ENCODE data around the gene LY86. TPM values are rescaled to one million over a fixed set of nuclear protein-coding genes. Genes with fewer than 3 reads are reported as not detected.

The LY86 gene
- total RNA-seq, 1 experiment from 2014 or later = not detected

DNA sequence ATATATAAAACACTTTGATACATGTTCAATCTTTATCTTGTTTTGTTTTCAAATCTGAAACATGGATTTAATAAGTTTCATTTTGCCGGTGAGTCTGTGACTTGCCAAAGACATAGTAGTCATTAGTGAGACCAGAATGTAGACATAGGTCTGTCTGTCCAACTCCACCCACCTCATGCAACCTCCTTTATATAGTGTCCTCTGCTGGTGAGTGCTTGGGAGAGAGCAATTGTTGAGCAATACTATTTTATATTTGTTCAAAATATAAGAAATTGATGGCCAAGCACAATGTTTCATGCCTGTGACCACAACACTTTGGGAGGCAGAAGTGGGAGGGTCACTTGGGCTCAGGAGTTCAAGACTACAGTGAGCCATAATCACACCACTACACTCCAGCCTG lies 10.8 kb upstream of the LY86 start:
- Mint-ChIP-seq H3K4me3 (no peak overlapping the region), H3K4me1 (no peaks in the 10 kb centered on the region), H3K9me3 (peaks cover 53% of the 10 kb centered on the region), H3K36me3 (peaks cover 8% of the 10 kb centered on the region), H3K27me3 (ENCODE audit: low read depth) (peaks cover 3% of the 10 kb centered on the region), H3K27ac (no peak overlapping the region)
- DNase-seq (ENCODE audit: low spot score) (no peak), ATAC-seq (no peak)
- TF ChIP-seq, protein P1, sequence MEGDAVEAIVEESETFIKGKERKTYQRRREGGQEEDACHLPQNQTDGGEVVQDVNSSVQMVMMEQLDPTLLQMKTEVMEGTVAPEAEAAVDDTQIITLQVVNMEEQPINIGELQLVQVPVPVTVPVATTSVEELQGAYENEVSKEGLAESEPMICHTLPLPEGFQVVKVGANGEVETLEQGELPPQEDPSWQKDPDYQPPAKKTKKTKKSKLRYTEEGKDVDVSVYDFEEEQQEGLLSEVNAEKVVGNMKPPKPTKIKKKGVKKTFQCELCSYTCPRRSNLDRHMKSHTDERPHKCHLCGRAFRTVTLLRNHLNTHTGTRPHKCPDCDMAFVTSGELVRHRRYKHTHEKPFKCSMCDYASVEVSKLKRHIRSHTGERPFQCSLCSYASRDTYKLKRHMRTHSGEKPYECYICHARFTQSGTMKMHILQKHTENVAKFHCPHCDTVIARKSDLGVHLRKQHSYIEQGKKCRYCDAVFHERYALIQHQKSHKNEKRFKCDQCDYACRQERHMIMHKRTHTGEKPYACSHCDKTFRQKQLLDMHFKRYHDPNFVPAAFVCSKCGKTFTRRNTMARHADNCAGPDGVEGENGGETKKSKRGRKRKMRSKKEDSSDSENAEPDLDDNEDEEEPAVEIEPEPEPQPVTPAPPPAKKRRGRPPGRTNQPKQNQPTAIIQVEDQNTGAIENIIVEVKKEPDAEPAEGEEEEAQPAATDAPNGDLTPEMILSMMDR (IDR thresholded peaks at IDR 0.05) = no peak
- TF ChIP-seq, protein P2, sequence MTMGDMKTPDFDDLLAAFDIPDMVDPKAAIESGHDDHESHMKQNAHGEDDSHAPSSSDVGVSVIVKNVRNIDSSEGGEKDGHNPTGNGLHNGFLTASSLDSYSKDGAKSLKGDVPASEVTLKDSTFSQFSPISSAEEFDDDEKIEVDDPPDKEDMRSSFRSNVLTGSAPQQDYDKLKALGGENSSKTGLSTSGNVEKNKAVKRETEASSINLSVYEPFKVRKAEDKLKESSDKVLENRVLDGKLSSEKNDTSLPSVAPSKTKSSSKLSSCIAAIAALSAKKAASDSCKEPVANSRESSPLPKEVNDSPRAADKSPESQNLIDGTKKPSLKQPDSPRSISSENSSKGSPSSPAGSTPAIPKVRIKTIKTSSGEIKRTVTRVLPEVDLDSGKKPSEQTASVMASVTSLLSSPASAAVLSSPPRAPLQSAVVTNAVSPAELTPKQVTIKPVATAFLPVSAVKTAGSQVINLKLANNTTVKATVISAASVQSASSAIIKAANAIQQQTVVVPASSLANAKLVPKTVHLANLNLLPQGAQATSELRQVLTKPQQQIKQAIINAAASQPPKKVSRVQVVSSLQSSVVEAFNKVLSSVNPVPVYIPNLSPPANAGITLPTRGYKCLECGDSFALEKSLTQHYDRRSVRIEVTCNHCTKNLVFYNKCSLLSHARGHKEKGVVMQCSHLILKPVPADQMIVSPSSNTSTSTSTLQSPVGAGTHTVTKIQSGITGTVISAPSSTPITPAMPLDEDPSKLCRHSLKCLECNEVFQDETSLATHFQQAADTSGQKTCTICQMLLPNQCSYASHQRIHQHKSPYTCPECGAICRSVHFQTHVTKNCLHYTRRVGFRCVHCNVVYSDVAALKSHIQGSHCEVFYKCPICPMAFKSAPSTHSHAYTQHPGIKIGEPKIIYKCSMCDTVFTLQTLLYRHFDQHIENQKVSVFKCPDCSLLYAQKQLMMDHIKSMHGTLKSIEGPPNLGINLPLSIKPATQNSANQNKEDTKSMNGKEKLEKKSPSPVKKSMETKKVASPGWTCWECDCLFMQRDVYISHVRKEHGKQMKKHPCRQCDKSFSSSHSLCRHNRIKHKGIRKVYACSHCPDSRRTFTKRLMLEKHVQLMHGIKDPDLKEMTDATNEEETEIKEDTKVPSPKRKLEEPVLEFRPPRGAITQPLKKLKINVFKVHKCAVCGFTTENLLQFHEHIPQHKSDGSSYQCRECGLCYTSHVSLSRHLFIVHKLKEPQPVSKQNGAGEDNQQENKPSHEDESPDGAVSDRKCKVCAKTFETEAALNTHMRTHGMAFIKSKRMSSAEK (CRISPR knock-in tag; IDR thresholded peaks at IDR 0.05; ENCODE audit: borderline replicate concordance) = no peak
- TF ChIP-seq, protein P3, sequence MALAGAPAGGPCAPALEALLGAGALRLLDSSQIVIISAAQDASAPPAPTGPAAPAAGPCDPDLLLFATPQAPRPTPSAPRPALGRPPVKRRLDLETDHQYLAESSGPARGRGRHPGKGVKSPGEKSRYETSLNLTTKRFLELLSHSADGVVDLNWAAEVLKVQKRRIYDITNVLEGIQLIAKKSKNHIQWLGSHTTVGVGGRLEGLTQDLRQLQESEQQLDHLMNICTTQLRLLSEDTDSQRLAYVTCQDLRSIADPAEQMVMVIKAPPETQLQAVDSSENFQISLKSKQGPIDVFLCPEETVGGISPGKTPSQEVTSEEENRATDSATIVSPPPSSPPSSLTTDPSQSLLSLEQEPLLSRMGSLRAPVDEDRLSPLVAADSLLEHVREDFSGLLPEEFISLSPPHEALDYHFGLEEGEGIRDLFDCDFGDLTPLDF (CRISPR knock-in tag; IDR thresholded peaks at IDR 0.05) = no peak
- no peak for TF ChIP-seq NFYB (CRISPR knock-in tag; conservative IDR thresholded peaks at IDR 0.05; ENCODE audit: low read depth)
- TF ChIP-seq, protein P4, sequence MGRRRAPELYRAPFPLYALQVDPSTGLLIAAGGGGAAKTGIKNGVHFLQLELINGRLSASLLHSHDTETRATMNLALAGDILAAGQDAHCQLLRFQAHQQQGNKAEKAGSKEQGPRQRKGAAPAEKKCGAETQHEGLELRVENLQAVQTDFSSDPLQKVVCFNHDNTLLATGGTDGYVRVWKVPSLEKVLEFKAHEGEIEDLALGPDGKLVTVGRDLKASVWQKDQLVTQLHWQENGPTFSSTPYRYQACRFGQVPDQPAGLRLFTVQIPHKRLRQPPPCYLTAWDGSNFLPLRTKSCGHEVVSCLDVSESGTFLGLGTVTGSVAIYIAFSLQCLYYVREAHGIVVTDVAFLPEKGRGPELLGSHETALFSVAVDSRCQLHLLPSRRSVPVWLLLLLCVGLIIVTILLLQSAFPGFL (CRISPR knock-in tag; IDR thresholded peaks at IDR 0.05; ENCODE audit: borderline replicate concordance) = no peak
- TF ChIP-seq CREB1 (CRISPR knock-in tag; IDR thresholded peaks at IDR 0.05) = no peak
- POLR2A ChIA-PET = no interaction called here
- CTCF ChIA-PET = no interaction called here

DNA sequence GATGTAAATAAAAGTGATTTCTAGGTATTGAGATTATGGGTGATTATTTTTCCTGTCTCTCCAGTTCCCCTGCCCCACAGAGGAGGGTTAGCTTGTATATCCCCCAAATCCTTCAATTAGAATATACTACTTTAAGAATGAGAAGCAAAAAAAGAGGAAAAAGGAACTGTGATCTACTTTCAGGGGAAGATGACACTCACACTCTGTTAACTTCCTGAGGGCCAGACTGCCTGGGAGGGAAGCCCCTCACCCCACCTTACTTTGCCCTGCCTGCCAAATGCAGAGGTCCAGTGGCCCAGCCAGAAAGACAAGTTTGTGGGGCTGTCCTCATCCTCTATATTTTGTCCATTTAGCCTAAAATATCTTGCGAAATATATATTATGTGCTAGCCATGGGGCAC lies 9.2 kb upstream of the LY86 start:
- Mint-ChIP-seq H3K27me3 (ENCODE audit: low read depth) (peaks cover 3% of the 10 kb centered on the region), H3K9me3 (peaks cover 49% of the 10 kb centered on the region), H3K27ac (no peak overlapping the region), H3K4me1 (no peaks in the 10 kb centered on the region), H3K4me3 (no peak overlapping the region), H3K36me3 (peaks cover 5% of the 10 kb centered on the region)
- CTCF ChIA-PET = no interaction called here
- POLR2A ChIA-PET = no interaction called here
- ATAC-seq (no peak), DNase-seq (ENCODE audit: low spot score) (no peak)
- TF ChIP-seq, protein P5, sequence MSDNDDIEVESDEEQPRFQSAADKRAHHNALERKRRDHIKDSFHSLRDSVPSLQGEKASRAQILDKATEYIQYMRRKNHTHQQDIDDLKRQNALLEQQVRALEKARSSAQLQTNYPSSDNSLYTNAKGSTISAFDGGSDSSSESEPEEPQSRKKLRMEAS (CRISPR knock-in tag; IDR thresholded peaks at IDR 0.05) = no peak
- TF ChIP-seq ATF1 (CRISPR knock-in tag; IDR thresholded peaks at IDR 0.05) (no peak), KAT7 (CRISPR knock-in tag; IDR thresholded peaks at IDR 0.05; ENCODE audit: borderline replicate concordance) (no peak), SMAD4 (CRISPR knock-in tag; IDR thresholded peaks at IDR 0.05) (no peak), JUN (CRISPR knock-in tag; IDR thresholded peaks at IDR 0.05) (no peak), TEAD1 (CRISPR knock-in tag; IDR thresholded peaks at IDR 0.05) (no peak), ZNF396 (CRISPR knock-in tag; IDR thresholded peaks at IDR 0.05; ENCODE audit: borderline replicate concordance) (no peak), GTF2I (CRISPR knock-in tag; conservative IDR thresholded peaks at IDR 0.05) (no peak), CREM (CRISPR knock-in tag; IDR thresholded peaks at IDR 0.05) (no peak), IRF2 (CRISPR knock-in tag; IDR thresholded peaks at IDR 0.05; ENCODE audit: borderline replicate concordance, low read depth) (no peak)
- TF ChIP-seq, protein P6, sequence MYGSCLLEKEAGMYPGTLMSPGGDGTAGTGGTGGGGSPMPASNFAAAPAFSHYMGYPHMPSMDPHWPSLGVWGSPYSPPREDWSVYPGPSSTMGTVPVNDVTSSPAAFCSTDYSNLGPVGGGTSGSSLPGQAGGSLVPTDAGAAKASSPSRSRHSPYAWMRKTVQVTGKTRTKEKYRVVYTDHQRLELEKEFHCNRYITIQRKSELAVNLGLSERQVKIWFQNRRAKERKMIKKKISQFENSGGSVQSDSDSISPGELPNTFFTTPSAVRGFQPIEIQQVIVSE (CRISPR knock-in tag; IDR thresholded peaks at IDR 0.05; ENCODE audit: borderline replicate concordance) = no peak
- TF ChIP-seq, protein P3 (CRISPR knock-in tag; IDR thresholded peaks at IDR 0.05) = no peak
- TF ChIP-seq, protein P7, sequence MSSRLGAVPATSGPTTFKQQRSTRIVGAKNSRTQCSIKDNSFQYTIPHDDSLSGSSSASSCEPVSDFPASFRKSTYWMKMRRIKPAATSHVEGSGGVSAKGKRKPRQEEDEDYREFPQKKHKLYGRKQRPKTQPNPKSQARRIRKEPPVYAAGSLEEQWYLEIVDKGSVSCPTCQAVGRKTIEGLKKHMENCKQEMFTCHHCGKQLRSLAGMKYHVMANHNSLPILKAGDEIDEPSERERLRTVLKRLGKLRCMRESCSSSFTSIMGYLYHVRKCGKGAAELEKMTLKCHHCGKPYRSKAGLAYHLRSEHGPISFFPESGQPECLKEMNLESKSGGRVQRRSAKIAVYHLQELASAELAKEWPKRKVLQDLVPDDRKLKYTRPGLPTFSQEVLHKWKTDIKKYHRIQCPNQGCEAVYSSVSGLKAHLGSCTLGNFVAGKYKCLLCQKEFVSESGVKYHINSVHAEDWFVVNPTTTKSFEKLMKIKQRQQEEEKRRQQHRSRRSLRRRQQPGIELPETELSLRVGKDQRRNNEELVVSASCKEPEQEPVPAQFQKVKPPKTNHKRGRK (CRISPR knock-in tag; IDR thresholded peaks at IDR 0.05; ENCODE audit: borderline replicate concordance) = no peak
- TF ChIP-seq, protein P8, sequence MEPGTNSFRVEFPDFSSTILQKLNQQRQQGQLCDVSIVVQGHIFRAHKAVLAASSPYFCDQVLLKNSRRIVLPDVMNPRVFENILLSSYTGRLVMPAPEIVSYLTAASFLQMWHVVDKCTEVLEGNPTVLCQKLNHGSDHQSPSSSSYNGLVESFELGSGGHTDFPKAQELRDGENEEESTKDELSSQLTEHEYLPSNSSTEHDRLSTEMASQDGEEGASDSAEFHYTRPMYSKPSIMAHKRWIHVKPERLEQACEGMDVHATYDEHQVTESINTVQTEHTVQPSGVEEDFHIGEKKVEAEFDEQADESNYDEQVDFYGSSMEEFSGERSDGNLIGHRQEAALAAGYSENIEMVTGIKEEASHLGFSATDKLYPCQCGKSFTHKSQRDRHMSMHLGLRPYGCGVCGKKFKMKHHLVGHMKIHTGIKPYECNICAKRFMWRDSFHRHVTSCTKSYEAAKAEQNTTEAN (CRISPR knock-in tag; IDR thresholded peaks at IDR 0.05) = no peak

Measured in WTC11 (cell line).